T-helper 2 cell treated with Interferon-gamma antibody and Interleukin-4, amounts not matched to agents 100 ng/mL and 5 ng/mL, for 36 hours (primary cell): ENCODE results near the gene FCRL4. TPM values are rescaled to one million over a fixed set of nuclear protein-coding genes. Genes with fewer than 3 reads are reported as not detected.

Source experiments
- intact Hi-C: fragments of 100-400 bp; cut with micrococcal nuclease; formaldehyde crosslinking; loops from one replicate; pipeline ENCODE4 v1.15.1; 2023
- total RNA-seq: library from RNA; stranded (reverse); gene quantifications from 2 replicates; pipeline ENCODE4 v1.2.3, GENCODE V29; 2022

FCRL4 gene
- not detected in 2 replicates for total RNA-seq

DNA sequence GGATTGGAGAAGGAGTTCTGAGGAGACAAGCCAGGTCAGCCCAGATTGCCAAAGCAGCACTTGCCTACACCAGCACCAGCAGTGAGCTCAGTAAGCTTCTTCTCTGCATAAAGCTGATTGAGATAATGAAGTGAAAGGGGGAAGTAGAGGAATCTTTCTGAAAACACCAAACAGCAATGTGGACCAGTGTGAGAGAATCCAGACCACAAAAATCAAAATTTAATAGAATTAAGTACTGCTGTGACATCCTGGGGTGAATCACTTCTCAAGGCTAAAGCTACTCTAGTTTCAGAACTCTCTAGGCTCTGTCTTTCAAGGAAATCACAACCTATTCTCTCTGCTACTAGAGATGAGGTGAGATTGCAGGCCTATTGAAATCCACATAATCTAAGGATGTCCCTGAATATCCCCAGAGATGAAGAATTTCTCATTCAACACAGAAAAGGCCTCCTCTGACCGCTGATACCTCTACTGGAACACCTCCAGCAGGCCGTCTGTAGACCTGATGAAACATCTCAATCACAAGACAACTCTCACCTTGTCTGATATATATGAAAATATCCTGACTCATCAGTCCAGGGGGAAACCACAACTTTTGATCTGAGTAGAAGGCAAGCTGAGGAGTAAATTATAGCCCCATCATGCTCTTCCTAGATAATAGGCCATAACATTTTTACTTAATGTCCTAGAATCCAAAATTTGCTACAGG, at the start of gene FCRL4:
TSS of gene FCRL4 (minus strand) at position 127 of the 709 bp plus-strand sequence. CDS start 141 bp downstream, outside the sequence.
- intact Hi-C loops, result no loop called here

DNA sequence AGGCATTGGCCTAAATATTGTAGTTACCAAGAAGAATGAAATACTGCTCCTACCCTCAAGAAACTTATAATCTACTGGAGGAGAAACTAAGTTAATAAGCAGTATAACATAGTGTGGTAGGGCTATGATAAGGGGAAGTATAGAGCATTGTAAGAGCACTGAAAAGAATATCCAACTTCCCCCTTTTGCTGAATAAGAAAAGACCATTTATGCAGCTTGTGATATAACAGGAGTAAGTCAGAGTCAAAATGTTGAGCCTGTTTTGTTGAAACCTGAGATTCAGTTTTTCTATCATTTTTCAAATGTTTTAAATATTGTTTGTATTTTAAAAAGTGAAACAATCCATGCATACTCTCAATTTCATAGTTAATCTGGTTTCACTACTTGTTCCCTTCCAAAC, 48.3 kb upstream of the FCRL4 start:
- intact Hi-C loops, result no loop called here

DNA sequence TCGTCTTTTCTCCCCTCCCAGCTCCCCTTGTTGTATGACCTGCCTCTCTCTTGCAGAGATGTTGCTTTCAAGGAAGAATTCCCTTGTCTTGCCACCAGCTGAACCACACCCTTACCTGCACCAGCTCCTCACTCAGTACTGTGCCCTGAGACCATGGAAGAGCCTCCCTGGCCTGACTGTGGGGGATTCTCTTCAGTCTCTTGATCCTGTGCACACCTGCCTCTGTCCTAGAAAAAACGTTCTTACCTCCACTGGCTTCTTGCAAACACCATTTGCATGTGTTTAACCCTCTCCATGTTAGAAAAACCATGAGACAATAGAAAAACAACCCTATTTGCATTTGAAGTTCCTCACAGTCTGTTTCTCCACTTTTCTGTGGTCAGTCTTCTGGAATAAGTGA, 43.3 kb upstream of the FCRL4 start:
- intact Hi-C loops, result no loop called here

DNA sequence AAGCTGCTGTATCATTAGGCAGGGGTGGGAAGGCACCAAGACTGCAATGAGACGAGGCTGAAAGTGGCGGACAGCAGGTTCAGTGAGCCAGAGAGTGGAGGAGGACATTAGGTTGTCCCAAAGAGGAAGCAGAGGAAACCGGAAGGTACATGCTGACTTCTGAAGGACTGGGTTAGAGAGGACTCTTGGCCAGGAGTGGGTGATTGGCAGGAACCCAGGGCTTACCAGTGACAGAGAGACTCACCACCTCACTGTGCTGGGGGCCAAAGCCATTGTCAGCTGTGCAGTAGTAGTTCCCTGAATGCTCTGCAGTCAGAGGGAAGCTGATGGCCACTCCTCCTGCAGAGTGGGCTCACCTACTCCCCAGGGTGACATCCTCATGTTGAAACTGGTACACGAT, 41.9 kb upstream of the FCRL4 start:
- intact Hi-C loops, result no loop called here

DNA sequence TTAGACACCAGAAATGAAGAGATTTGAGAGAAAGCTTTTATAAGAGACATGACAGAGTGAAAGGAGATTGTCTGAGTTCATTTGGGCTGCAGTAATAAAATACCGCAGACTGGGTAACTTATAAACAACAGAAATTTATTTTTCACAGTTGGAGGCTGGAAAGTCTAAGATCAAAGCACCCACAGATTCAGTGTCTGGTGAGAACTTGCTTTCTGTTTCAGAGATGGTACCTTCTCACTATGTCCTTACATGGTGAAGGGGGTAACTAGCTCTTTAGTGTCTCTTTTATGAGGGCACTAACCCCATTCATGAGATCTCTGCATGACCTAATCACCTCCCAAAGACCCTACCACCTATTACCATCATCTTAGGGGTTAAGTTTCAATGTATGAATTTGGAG, 30.9 kb upstream of the FCRL4 start:
- intact Hi-C loops, result no loop called here

DNA sequence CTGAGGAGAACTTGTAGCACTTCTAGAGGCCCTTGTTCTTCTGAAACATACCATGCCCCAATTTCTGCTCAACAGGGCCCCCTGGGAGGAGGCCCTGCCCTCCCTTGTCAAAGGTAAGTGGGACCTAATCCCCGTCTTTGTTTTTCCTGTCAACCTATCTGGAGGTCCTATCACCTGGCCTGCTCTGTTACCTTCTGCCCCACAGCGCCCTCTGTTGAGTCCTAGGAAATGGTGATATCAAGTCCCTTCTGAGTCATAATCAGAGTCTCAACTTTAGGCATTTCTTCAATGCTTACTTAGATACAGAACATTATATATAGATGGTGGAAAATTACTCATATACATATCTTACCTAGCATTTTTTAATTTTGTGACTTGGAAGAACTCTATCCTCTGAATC, 28.2 kb upstream of the FCRL4 start:
- intact Hi-C loops, result no loop called here

DNA sequence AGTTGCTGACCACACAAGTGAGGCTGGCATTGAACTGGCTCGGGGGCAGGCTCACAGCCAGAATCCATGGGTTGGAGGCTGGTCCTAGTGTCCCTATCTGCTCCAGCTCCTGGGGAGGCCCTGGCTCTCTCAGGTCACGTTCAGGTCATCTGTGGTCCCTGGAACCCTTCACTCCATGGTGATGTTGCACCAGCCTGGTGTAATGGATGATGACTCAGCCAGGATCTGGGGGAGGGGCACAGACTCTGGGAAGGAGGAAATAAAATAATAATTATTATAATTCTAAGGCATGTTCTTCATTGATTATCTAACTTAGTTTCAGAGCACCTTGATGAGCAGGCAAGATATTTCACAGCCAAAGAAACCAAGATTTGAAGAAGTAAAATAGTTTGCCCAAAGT, 26.6 kb upstream of the FCRL4 start:
- intact Hi-C loops, result no loop called here

DNA sequence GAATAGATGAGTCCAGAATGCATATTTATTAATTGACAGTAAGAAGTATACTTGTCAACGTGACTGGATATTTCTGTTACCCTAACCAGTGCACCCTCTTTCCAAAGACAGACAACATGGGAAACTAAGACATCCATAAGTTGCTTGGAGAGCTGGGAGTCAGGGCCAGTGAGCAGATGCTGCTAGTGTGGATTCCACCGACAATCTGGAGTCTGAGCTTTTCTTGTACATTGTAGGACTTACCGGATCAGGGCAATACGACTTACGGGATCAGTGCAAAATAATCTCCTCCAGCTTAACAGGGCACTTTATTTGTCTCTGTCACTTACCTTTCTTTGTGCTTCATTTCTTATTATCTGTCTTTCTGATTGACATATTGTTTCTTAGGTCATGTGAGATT, 24.6 kb upstream of the FCRL4 start:
- intact Hi-C loops, result no loop called here

DNA sequence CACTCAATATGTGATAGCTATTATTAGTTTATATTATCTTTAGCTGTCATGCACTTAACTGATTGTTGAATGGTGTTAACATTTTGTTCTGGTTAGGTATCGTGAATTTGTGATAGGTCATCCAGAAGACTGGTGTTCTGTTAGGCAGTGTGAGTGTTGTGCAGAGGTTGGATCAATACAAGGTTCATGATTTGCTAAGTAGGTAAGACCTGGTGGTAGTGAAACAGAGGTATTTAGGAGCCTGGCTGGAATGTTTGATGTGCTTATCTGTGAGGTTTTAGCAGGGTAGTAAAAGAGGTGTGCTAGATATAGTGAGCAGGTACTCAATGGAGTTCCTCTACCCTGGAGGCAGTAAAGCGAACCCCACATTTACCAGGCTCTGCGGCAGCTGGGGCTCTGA, 20.3 kb upstream of the FCRL4 start:
- intact Hi-C loops, result no loop called here

DNA sequence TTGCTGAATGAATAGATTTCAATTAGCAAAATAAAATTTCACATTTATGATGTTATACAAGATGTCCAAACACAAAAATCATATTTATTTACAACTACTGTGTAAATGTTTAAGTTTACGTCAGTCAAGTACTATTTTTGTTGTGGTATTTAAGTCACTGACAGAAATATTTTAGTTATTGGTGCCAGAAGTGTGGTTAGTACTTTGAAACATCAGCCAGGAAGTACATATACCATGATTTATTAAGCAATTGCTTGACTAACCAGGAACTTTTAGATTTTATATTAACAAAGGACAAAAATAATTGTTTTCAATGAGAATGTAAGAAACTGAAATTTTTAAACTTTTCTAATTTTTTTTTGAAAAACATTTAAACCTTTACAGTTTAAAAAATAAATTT, 2.4 kb upstream of the FCRL4 start:
- intact Hi-C loops, result no loop called here

DNA sequence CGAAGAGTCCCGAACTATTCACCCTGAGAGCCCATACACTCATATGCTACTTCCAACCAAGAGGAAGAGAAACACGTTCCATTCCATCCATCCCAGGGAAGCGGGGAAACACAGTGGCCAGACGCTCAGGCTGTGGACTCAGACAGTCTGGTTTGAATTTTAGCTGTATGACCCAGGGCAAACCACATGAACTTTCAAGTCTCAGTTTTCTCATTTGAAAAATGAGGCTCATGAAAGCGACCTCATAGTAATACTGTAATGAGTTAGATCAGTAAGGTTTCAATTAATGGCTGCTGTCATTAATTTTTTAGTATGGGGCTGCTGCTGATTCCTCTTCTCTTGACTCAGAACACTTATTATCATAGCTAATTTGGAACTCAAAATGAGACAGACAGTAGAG, 1.5 kb downstream of the FCRL4 start:
- intact Hi-C loops, result no loop called here

DNA sequence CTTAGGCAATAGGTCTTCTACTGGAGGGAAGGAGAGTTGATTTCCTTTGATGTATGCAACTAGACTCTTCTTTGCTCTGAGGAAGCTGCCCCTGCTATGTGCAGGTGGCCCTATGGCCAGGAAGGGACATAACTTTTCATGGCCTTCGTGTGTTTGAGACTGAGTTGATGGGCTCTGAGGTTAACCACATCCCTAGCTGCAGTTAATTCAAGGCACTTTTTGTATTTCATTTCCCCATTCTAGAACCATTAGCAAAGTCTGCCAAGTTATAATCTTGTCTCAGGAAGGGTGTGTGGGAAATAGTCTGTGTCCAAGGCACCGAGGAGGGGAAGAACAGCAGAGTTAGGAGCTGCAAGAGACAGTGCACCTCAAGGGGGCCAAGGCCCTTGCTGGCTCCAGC, 2.5 kb downstream of the FCRL4 start:
- intact Hi-C loops, result no loop called here

DNA sequence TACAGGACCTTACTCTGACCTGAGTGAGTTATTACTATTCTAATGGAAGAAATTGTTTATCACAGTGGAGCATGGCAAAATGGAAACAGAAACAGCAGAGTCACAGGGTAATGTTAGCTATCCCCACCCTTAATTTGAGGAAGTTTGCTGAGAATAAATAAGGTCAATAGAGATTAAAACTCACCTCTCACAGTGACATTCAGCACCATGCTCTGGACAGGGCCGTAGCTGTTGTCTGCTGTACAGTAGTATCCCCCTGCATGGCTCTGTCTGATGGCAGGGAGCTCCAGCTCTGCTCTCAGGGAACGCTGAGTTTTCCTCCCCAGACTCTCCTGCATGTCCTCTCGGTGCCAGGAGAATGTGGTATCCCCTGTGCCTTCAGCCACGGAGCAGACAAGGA, 11.9 kb downstream of the FCRL4 start:
- intact Hi-C loops, result no loop called here

DNA sequence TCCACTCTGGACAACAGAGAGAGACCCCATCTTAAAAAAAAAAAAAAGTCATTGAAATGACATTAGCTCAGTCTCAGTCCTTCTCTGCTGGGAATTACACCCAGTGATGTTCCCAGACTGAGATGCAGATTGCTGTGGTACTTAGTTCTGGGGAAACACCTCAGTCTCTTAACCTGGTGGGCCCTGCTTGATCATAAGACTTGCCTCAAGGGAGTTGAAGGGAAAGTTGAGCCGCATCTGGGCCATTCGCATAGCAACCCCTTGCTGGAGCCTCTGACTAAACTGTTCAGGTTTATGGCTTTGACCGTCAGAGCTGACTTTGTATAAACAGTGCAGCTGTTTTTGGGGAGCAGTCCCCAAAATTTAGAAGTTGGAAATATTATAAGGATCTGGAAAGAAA, 13.4 kb downstream of the FCRL4 start:
- intact Hi-C loops, result no loop called here

DNA sequence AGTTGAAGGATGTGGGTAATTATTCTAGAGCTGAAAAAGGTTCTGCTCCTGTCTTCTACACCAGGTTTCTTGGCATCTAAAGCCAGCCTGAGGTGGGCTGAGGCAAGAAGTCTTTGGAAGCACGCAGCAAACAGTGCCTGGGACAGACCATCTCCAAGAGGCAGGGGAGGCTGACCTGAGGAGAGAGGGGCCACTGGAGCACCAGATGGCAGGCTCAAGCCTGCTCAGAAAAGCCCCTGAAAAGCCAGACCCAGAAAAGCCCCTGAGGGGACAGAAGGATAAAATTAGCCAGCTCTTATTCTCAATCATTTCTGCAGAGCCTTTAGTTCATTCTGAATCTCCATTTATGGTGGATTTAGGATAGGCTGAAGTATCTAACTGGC, 17.1 kb downstream of the FCRL4 start:
- intact Hi-C loops, result loop anchor here (2.0 kb wide), 1 partner anchor 544 kb away; no protein-coding TSS in a partner anchor

DNA sequence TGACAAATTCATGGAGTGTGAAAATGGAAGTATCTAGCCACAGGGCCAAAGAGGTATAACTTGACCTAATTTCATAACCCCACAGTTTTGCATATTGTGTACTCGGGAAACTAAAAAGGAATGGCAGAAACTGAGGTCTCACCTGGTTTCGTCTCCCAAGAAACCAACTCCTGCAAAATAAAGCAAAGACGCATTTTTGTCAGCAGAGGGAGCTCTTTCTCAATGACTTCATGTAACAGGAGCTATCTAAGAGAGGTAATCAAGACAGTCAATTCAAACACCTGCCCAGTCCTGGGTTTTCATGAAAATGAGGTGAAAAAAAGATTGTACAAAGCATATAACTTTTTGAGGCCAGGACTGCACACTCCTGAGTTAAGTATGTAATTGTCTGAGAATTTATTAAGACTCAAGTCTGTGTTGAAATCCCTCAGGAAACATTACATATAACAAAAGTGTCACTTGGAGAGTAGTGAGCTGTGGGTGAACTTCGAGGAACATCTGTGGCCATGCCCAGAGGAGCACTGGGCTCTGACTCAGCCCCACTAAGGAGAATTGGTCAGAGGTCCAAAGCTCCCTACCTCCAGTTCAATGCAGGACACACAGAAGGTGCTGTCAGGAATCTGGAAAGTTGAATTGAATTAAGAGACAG, 17.6 kb downstream of the FCRL4 start:
- intact Hi-C loops, result loop anchor here (2.0 kb wide), 1 partner anchor 544 kb away; no protein-coding TSS in a partner anchor

DNA sequence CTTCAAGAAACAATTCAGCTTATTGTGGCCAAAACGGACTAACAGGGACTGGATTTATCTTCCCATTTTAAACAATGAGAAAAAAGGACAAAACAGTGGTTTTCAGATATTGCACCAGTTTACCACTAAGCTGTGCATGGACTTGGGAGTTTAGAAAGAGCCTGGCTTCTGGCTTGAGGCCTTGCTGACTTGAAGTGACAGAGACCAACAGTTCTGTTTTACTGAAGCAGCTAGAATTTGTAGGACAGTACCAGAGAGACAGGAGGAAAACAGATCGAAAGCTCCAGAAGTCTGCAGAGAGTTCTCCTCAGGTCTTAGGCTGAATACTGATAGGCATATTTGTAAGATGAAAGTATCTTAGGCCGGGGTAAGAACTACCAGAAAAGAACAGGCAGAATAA, 20.5 kb downstream of the FCRL4 start:
- intact Hi-C loops, result no loop called here

DNA sequence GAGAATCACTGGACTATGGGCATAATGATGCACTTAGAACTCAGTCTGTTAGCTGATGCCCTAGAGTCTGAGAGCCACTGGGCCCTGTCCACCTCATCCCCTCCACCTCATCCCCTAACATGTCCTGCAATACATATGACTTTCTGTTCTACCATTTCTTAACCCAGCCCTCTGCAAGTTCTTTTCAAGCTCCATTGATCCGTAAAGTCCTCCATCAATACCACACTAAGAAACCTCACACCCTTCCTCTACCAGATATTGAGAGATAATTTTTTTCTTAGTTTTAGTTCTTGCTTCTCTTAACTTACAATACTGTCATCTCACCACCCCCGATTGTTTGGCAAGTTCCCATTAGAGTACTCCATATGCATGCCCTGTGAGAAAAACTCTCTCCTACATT, 22.1 kb downstream of the FCRL4 start:
- intact Hi-C loops, result no loop called here

DNA sequence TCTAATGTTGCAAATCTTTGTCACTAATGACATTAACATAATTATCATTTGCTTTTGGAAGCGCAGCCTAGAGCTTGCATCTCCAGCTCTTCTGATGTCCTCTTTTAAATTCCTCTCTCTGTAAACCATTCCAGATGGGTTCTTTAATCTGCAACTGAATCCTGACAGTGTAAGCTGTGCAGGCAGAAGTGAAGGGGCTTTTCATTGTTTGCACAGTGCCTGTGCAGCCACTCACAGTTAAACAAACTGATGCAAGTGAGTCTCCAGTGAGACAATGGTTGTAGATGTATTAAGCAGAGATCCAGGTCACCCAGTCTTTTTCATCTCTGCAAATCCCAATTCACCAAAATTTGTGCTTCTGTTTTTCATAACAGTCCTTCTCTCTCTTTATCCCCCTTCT, 23.0 kb downstream of the FCRL4 start:
- intact Hi-C loops, result no loop called here

DNA sequence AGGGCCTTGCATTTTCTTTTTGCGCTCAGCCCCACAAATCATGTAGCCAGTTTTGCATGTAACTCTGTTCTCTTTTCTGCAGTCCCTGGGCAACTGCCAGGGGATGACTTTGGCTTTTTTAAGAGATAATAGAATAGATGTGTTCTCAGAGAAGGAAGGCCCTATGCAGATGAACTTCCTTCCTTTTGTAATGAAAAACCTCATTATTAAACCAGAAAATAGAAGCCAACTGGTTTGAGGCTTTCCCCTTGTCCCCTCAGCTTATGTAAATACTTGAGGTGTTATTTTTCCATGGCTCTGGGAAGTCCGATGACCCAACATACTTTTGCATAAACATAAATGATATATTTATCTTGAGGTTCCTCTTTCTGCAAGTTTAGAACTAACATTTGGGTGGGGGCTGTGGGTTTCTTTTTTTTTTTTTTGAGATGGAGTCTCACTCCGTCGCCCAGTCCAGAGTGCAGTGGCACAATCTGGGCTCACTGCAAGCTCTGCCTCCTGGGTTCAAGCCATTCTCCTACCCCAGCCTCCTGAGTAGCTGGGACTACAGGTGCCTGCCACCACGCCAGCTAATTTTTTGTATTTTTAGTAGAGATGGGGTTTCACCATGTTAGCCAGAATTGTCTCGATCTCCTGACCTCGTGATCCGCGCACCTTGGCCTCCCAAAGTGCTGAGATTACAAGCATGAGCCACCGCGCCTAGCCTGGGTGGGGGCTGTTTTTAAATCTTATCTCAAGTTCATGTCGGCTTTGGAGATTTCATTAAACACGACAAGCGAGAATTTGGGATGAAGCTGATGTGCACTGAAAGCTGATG, 31.2 kb downstream of the FCRL4 start:
- intact Hi-C loops, result no loop called here

DNA sequence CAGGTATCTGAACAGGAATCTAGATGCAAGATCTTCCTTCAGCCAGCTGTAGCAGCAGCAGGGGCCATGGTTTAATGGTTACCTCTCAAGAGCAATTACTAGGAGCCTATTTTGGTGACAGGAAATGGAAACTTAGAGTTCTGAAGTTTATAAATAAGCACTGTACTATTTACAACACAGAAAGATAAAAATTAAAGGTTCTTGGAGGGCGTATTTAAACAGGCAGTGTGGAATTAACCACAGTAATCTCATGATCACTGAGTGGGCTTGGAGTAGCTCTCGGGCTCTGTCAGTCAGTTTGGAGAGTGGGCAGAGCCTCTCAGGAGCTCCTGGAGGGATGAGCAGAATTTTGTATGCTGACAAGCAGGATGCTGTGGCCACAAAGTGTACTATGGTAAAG, 35.4 kb downstream of the FCRL4 start:
- intact Hi-C loops, result no loop called here

DNA sequence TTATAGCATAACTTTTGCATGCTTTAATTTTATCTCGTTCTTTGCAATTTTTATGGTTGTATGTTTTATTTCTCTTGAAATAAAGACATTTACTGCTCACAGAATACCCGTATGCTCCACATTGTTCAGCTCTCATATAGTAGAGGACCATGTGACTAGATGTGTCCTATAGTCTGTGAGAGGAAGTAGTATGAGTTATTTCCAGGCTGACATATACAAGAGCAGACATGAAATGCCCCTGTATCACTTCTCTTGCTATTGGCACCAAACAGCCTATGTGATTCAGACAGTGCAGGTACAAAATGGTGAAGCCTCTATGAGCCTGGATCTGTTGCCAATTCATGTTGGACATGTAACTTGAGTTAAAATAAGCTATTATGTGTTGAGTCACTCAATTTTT, 39.8 kb downstream of the FCRL4 start:
- intact Hi-C loops, result no loop called here
